Breast epithelium (tissue), 4 donors: ENCODE results near the gene ATG7. TPM values are rescaled to one million over a fixed set of nuclear protein-coding genes. Genes with fewer than 3 reads are reported as not detected.

Source experiments
- DNase-seq, 2 donors: peaks; one replicate each; pipeline ENCODE4 v3.0.0-alpha.2; 2019; ENCODE audit warnings: low spot score in 2 of 2
- H3K27ac ChIP-seq, 2 donors: fragments of 200-600 bp; sonication (generic) in 1 of 2; one replicate each; pipeline ENCODE4 v1.5.1; 2016 to 2019; ENCODE audit warnings: mild to moderate bottlenecking in 1 of 2
- H3K27me3 ChIP-seq, 2 donors: fragments of 200-600 bp; sonication (generic) in 1 of 2; one replicate each; pipeline versions ENCODE4 v1.5.1 to v1.6.0; 2017 to 2019; ENCODE audit warnings: control low read depth in 1 of 2, mild to moderate bottlenecking in 1 of 2
- H3K36me3 ChIP-seq: fragments of 200-600 bp; one replicate; pipeline ENCODE4 v1.5.1; 2019
- H3K4me1 ChIP-seq, 2 donors: fragments of 200-600 bp; sonication (generic); one replicate each; pipeline ENCODE4 v1.5.1; 2016 to 2019; ENCODE audit warnings: control low read depth in 1 of 2
- H3K4me3 ChIP-seq, 3 donors: fragments of 200-600 bp; sonication (generic); 1 replicate in 2 of 3; 2 replicates in 1 of 3; pipeline ENCODE4 v1.5.1; 2016 to 2019; ENCODE audit warnings: mild to moderate bottlenecking in 3 of 3, moderate library complexity in 2 of 3
- H3K9me3 ChIP-seq, 2 donors: fragments of 200-600 bp; sonication (generic) in 1 of 2; one replicate each; pipeline ENCODE4 v1.5.1; 2016 to 2019; ENCODE audit warnings: control low read depth in 1 of 2
- CTCF ChIP-seq, 3 donors: fragments of 450-650 bp; IDR thresholded peaks; one replicate each; pipeline ENCODE4 v1.5.1; 2016 to 2017; ENCODE audit warnings: antibody characterized with exemption in 3 of 3, mild to moderate bottlenecking in 3 of 3, moderate library complexity in 3 of 3
- POLR2A ChIP-seq: fragments of 450-650 bp; IDR thresholded peaks from one replicate; pipeline ENCODE4 v1.6.1; 2016; ENCODE audit warnings: antibody characterized with exemption, mild to moderate bottlenecking, moderate library complexity
- POLR2AphosphoS5 ChIP-seq, 3 donors: sonication (generic); formaldehyde crosslinking; IDR thresholded peaks; one replicate each; pipeline ENCODE4 v1.6.1; 2017; ENCODE audit warnings: antibody characterized with exemption in 3 of 3
- intact Hi-C: fragments of 100-400 bp; cut with DNase I; formaldehyde crosslinking; loops from one replicate; pipeline ENCODE4 v1.15.1; 2023; ENCODE audit warnings: low total_unique reads
- total RNA-seq, 3 donors: library from RNA; depleted of rRNA; stranded (reverse); fragments of >200 nt; gene quantifications; one replicate each; pipeline ENCODE4 v1.1.0, GENCODE V29; 2016

ATG7 gene
- total RNA-seq, 3 donors from 2014 or later = 64.9 to 81.9 (median 75.5) TPM

- intact Hi-C loops = no loop called here
- TF ChIP-seq POLR2A (no peak), POLR2AphosphoS5 (IDR thresholded peaks at IDR 0.05) (no peak), CTCF (IDR thresholded peaks at IDR 0.05) (no peak)
- Histone ChIP-seq H3K36me3 (no peaks in the 10 kb centered on the region), H3K4me1 (peaks cover 3 to 18% of the 10 kb centered on the region in 2 donors), H3K9me3 (no peaks in the 10 kb centered on the region), H3K27me3 (no peaks in the 10 kb centered on the region), H3K4me3 (no peak overlapping the region), H3K27ac (peak overlapping the region; percentile 65 to 88)
- DNase-seq = no peak
Observed at GRCh38 chr3:11560746-11561145, 288.5 kb downstream of the ATG7 start.

- no peak for DNase-seq
- H3K27ac ChIP-seq = peak overlapping the region; percentile 65 to 80
Observed at GRCh38 chr3:11562277-11562881, 290.2 kb downstream of the ATG7 start.

GRCh38 chr3:11563159-11563864, 291.1 kb downstream of the ATG7 start:
- TF ChIP-seq POLR2AphosphoS5 (IDR thresholded peaks at IDR 0.05) (no peak), POLR2A (no peak), CTCF (IDR thresholded peaks at IDR 0.05) (no peak)
- no peak for DNase-seq
- Histone ChIP-seq H3K4me1 (peaks cover 1 to 19% of the 10 kb centered on the region in 2 donors), H3K36me3 (no peaks in the 10 kb centered on the region), H3K4me3 (no peak overlapping the region), H3K27ac (peak overlapping the region; percentile 25 to 80), H3K27me3 (no peaks in the 10 kb centered on the region), H3K9me3 (no peaks in the 10 kb centered on the region)
- intact Hi-C loops = no loop called here

More at GRCh38 chr3:11562277-11562881, 290.2 kb downstream of the ATG7 start:
- TF ChIP-seq CTCF (IDR thresholded peaks at IDR 0.05) (no peak), POLR2A (no peak), POLR2AphosphoS5 (IDR thresholded peaks at IDR 0.05) (no peak)
- intact Hi-C loops = no loop called here
- H3K36me3 ChIP-seq = no peaks in the 10 kb centered on the region
- H3K27me3 ChIP-seq = no peaks in the 10 kb centered on the region
- no peaks in the 10 kb centered on the region for H3K9me3 ChIP-seq
- H3K4me1 ChIP-seq = peaks cover 3 to 12% of the 10 kb centered on the region in 2 donors
- H3K4me3 ChIP-seq = no peak overlapping the region

- TF ChIP-seq POLR2AphosphoS5 (IDR thresholded peaks at IDR 0.05) (no peak), CTCF (IDR thresholded peaks at IDR 0.05) (no peak), POLR2A (no peak)
- no peak overlapping the region for H3K4me3 ChIP-seq
- H3K27me3 ChIP-seq = no peaks in the 10 kb centered on the region
- H3K36me3 ChIP-seq = no peaks in the 10 kb centered on the region
- no peak for DNase-seq
- no peaks in the 10 kb centered on the region for H3K9me3 ChIP-seq
- peaks cover 7 to 20% of the 10 kb centered on the region in 2 donors for H3K4me1 ChIP-seq
- intact Hi-C loops = loop anchor here (2.0 kb wide), 1 partner anchor 75 kb away; no protein-coding TSS in a partner anchor
- H3K27ac ChIP-seq = peak overlapping the region in 1 of 2 donors; percentile 40
Observed at GRCh38 chr3:11563865-11564185, 291.6 kb downstream of the ATG7 start.

- TF ChIP-seq POLR2A (no peak), CTCF (IDR thresholded peaks at IDR 0.05) (no peak), POLR2AphosphoS5 (IDR thresholded peaks at IDR 0.05) (no peak)
- no peaks in the 10 kb centered on the region for H3K27me3 ChIP-seq
- H3K4me1 ChIP-seq = peaks cover 14 to 20% of the 10 kb centered on the region in 2 donors
- H3K27ac ChIP-seq = peak overlapping the region; percentile 60 to 78
- no peaks in the 10 kb centered on the region for H3K36me3 ChIP-seq
- peak overlapping the region in 1 of 3 donors; percentile 28 for H3K4me3 ChIP-seq
- no peaks in the 10 kb centered on the region for H3K9me3 ChIP-seq
- no peak for DNase-seq
- intact Hi-C loops = loop anchor here (2.0 kb wide), 1 partner anchor 74 kb away; no protein-coding TSS in a partner anchor
Observed at GRCh38 chr3:11564577-11565001, 292.4 kb downstream of the ATG7 start.
